PC-3 (cell line): ENCODE results near the gene TPX2. TPM values are rescaled to one million over a fixed set of nuclear protein-coding genes. Genes with fewer than 3 reads are reported as not detected.

Experiments
- ATAC-seq: fragments of 200-7000 bp; cut with Tn5 transposase; 2 replicates; pipeline ENCODE4 v1.9.1; 2020; ENCODE audit warnings: mild to moderate bottlenecking, moderate library complexity
- BruUV-seq: library from RNA; stranded (reverse); fragments of 400-500 nt; replicated peaks from 2 replicates; lab custom pipeline; 2021; lab: Mats Ljungman, UMichigan
- CTCF ChIA-PET: fragments of 300-600 bp; sonication (Branson Sonifier 250); formaldehyde crosslinking; loops from one replicate; lab custom pipeline; 2022; ENCODE audit warnings: antibody characterized with exemption; lab: Charles Lee
- POLR2A ChIA-PET: fragments of 300-600 bp; sonication (Branson Sonifier 250); formaldehyde crosslinking; loops from one replicate; lab custom pipeline; 2022; ENCODE audit warnings: antibody characterized with exemption; ENCODE audit not compliant: unreplicated experiment; lab: Charles Lee
- DNase-seq: peaks from one replicate; pipeline ENCODE4 v3.0.0-alpha.2; 2015
- H2AFZ ChIP-seq: fragments of 300-600 bp; sonication (generic); 2 replicates; pipeline ENCODE4 v1.6.0; 2016; ENCODE audit warnings: antibody characterized with exemption, low read length
- H3F3A ChIP-seq: fragments of 300-600 bp; sonication (generic); one replicate; pipeline ENCODE4 v1.6.0; 2017; ENCODE audit warnings: antibody characterized with exemption, low read length, control low read depth, mild to moderate bottlenecking; ENCODE audit not compliant: unreplicated experiment
- H3K27ac ChIP-seq: fragments of 300-600 bp; sonication (generic); 2 replicates; pipeline ENCODE4 v1.5.1; 2016; ENCODE audit warnings: mild to moderate bottlenecking, low read length
- H3K27me3 ChIP-seq: fragments of 300-600 bp; sonication (generic); 2 replicates; pipeline ENCODE4 v1.6.1; 2016; ENCODE audit warnings: low read length, mixed read lengths
- H3K36me3 ChIP-seq: fragments of 300-600 bp; sonication (generic); 2 replicates; pipeline ENCODE4 v1.6.1; 2016; ENCODE audit warnings: low read depth, mixed run types, low read length, mixed read lengths
- H3K4me1 ChIP-seq: fragments of 300-600 bp; sonication (generic); 2 replicates; pipeline ENCODE4 v1.5.1; 2016; ENCODE audit warnings: low read length; ENCODE audit not compliant: insufficient read depth
- H3K4me2 ChIP-seq: fragments of 300-600 bp; sonication (generic); 2 replicates; pipeline ENCODE4 v1.6.0; 2016; ENCODE audit warnings: low read length
- H3K4me3 ChIP-seq: fragments of 300-600 bp; sonication (generic); 2 replicates; pipeline ENCODE4 v1.5.1; 2016; ENCODE audit warnings: mild to moderate bottlenecking, low read length, mixed read lengths
- H3K79me2 ChIP-seq: fragments of 300-600 bp; sonication (generic); 2 replicates; pipeline ENCODE4 v1.6.1; 2017; ENCODE audit warnings: low read length, mixed read lengths
- H3K9ac ChIP-seq: fragments of 300-600 bp; sonication (generic); 2 replicates; pipeline ENCODE4 v1.6.0; 2016; ENCODE audit warnings: mild to moderate bottlenecking, low read length
- H3K9me2 ChIP-seq: fragments of 300-600 bp; sonication (generic); replicated peaks from 2 replicates; pipeline ENCODE4 v1.6.1; 2016; ENCODE audit warnings: mixed run types, low read length, mixed read lengths
- H3K9me3 ChIP-seq: fragments of 300-600 bp; sonication (generic); 2 replicates; pipeline ENCODE4 v1.6.1; 2016; ENCODE audit warnings: low read length, mixed read lengths
- H4K20me1 ChIP-seq: fragments of 300-600 bp; sonication (generic); 2 replicates; pipeline ENCODE4 v1.6.1; 2016; ENCODE audit warnings: low read length, mixed read lengths
- EZH2 ChIP-seq: fragments of 300-600 bp; sonication (generic); IDR thresholded peaks from one replicate; pipeline ENCODE4 v1.6.1; 2017; ENCODE audit warnings: antibody characterized with exemption, mild to moderate bottlenecking, low read length; ENCODE audit not compliant: unreplicated experiment
- EZH2phosphoT487 ChIP-seq: fragments of 300-600 bp; sonication (generic); IDR thresholded peaks from 2 replicates; pipeline ENCODE4 v1.6.1; 2018; ENCODE audit warnings: mild to moderate bottlenecking, antibody characterized with exemption, low read length, borderline replicate concordance
- intact Hi-C: fragments of 100-400 bp; cut with micrococcal nuclease; formaldehyde crosslinking; loops from 2 replicates; pipeline ENCODE4 v1.9.0; 2023
- total RNA-seq: library from RNA; depleted of rRNA; stranded (reverse); fragments of >200 nt; gene quantifications from 2 replicates; pipeline ENCODE4 v1.2.3, GENCODE V29; 2014
- TF ChIP-seq, protein P1 (sequence below): fragments of 300-600 bp; sonication (generic); conservative IDR thresholded peaks from 2 replicates; pipeline ENCODE4 v1.5.1; 2017; ENCODE audit warnings: antibody characterized with exemption, low read depth, mild to moderate bottlenecking, low read length

Gene TPX2
- total RNA-seq, 1 experiment from 2014 or later = 128 TPM

DNA sequence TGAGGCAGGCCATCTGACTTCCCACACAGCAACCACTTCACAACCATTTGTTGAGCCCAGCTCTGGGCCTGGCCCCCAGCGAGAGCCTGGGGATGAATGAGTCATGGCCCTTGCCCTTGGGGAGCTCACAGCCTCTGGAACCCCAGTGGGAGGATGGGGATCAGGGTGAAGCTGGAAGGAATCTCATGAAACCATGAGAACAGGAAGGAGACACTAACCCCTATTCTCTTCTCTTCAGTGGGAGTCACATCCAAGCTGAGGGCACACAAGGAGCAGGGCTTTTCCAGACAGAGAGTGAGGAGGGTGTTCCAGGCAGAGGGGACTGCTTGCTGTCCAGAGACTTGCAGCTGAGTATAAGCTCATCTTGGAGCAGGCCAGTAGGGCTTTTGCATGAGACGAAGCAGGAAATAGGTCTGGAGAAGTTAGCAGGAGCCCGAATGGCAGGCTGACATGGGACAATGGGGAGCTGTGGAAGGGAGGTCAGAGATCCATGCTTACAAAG is 98.9 kb downstream of the TPX2 start:
- DNase-seq = no peak
- no peaks in the 10 kb centered on the region for H3F3A ChIP-seq
- 0 out of 2 replicates have a peak, but pooled peaks cover 3% of the 10 kb centered on the region for H4K20me1 ChIP-seq
- no peaks in the 10 kb centered on the region for H3K27me3 ChIP-seq
- CTCF ChIA-PET = no interaction called here
- no peaks in the 10 kb centered on the region for H3K9me2 ChIP-seq
- no peak overlapping the region for H3K4me3 ChIP-seq
- H3K4me2 ChIP-seq = no peak overlapping the region
- H3K9ac ChIP-seq = no peak overlapping the region
- H3K9me3 ChIP-seq = no peaks in the 10 kb centered on the region
- peaks cover 34% of the 10 kb centered on the region for H3K4me1 ChIP-seq
- intact Hi-C loops = loop anchor here (5.0 kb wide), 1 partner anchor 111 kb away; no protein-coding TSS in a partner anchor
- H3K27ac ChIP-seq = no peak overlapping the region
- no peak for TF ChIP-seq EZH2
- TF ChIP-seq EZH2phosphoT487 = no peak
- TF ChIP-seq, protein P1, sequence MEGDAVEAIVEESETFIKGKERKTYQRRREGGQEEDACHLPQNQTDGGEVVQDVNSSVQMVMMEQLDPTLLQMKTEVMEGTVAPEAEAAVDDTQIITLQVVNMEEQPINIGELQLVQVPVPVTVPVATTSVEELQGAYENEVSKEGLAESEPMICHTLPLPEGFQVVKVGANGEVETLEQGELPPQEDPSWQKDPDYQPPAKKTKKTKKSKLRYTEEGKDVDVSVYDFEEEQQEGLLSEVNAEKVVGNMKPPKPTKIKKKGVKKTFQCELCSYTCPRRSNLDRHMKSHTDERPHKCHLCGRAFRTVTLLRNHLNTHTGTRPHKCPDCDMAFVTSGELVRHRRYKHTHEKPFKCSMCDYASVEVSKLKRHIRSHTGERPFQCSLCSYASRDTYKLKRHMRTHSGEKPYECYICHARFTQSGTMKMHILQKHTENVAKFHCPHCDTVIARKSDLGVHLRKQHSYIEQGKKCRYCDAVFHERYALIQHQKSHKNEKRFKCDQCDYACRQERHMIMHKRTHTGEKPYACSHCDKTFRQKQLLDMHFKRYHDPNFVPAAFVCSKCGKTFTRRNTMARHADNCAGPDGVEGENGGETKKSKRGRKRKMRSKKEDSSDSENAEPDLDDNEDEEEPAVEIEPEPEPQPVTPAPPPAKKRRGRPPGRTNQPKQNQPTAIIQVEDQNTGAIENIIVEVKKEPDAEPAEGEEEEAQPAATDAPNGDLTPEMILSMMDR = no peak
- ATAC-seq = no peak
- POLR2A ChIA-PET = no interaction called here
- H2AFZ ChIP-seq = no peak overlapping the region
- H3K36me3 ChIP-seq = no peaks in the 10 kb centered on the region
- BruUV-seq = no TSS peak
- H3K79me2 ChIP-seq = no peaks in the 10 kb centered on the region

- no peaks in the 10 kb centered on the region for H3F3A ChIP-seq
- H2AFZ ChIP-seq = no peak overlapping the region
- ChIA-PET CTCF (interaction anchor here (0.6 kb wide), 1 partner anchor 107 kb away, joined by 4 read pairs; no protein-coding TSS in a partner anchor), POLR2A (no interaction called here)
- no peaks in the 10 kb centered on the region for H3K27me3 ChIP-seq
- no peaks in the 10 kb centered on the region for H3K79me2 ChIP-seq
- DNase-seq = no peak
- no peaks in the 10 kb centered on the region for H3K9me2 ChIP-seq
- H4K20me1 ChIP-seq = 0 out of 2 replicates have a peak, but pooled peaks cover 3% of the 10 kb centered on the region
- no peaks in the 10 kb centered on the region for H3K9me3 ChIP-seq
- H3K36me3 ChIP-seq = no peaks in the 10 kb centered on the region
- ATAC-seq = no peak
- TF ChIP-seq, protein P1 = no peak
- TF ChIP-seq EZH2 (no peak), EZH2phosphoT487 (no peak)
- no TSS peak for BruUV-seq
- H3K4me2 ChIP-seq = no peak overlapping the region
- H3K9ac ChIP-seq = no peak overlapping the region
- H3K4me3 ChIP-seq = no peak overlapping the region
- intact Hi-C loops = loop anchor here (5.0 kb wide), 1 partner anchor 111 kb away; no protein-coding TSS in a partner anchor
- no peak overlapping the region for H3K27ac ChIP-seq
- peaks cover 37% of the 10 kb centered on the region for H3K4me1 ChIP-seq
Observed at GRCh38 chr20:31838646-31839292, 99.7 kb downstream of the TPX2 start.
